HEK293 (cell line): ENCODE data around the gene SLC49A3.
A peak's percentile ranks its signal among the peaks of the same experiment; 100 is the strongest.

Source experiments
- CTCF ChIA-PET: fragments of 350-600 bp; formaldehyde crosslinking; extraction: SDS; loops from one replicate; lab custom pipeline; 2021; ENCODE audit warnings: antibody characterized with exemption; lab: Yijun Ruan, JAX
- POLR2A ChIA-PET: fragments of 300-600 bp; formaldehyde crosslinking; extraction: SDS; loops from one replicate; lab custom pipeline; 2020; ENCODE audit warnings: antibody characterized with exemption, inconsistent platforms; lab: Yijun Ruan, JAX
- H3K27ac ChIP-seq: fragments of 200-500 bp; sonication (Bioruptor generic); 2 replicates; pipeline ENCODE4 v1.5.1; 2014; ENCODE audit warnings: low read depth, low read length, control low read depth, inconsistent platforms; ENCODE audit errors: extremely low read depth
- H3K36me3 ChIP-seq, 2 experiments: fragments of 200-500 bp in 1 of 2; sonication (Bioruptor generic) in 1 of 2; 1 replicate in 1 of 2; 2 replicates in 1 of 2; pipeline ENCODE4 v1.5.1; 2014 to 2017; ENCODE audit warnings: inconsistent platforms in 2 of 2, low read length in 2 of 2; ENCODE audit not compliant: control insufficient read depth in 2 of 2, insufficient read depth in 1 of 2
- H3K4me1 ChIP-seq: fragments of 200-500 bp; sonication (Bioruptor generic); 2 replicates; pipeline ENCODE4 v1.5.1; 2014; ENCODE audit warnings: mild to moderate bottlenecking, low read length, inconsistent platforms; ENCODE audit not compliant: control insufficient read depth, insufficient read depth
- H3K4me3 ChIP-seq: 2 replicates; pipeline ENCODE4 v1.5.1; 2011; ENCODE audit warnings: low read depth, mild to moderate bottlenecking, control low read depth, low read length, moderate library complexity
- H3K9me3 ChIP-seq: fragments of 200-500 bp; sonication (Bioruptor generic); 2 replicates; pipeline ENCODE4 v1.5.1; 2014; ENCODE audit warnings: low read depth, low read length, inconsistent platforms; ENCODE audit not compliant: control insufficient read depth, insufficient read depth
- HOXC10 ChIP-seq: sonication (generic); formaldehyde crosslinking; IDR thresholded peaks from 2 replicates; pipeline ENCODE4 v1.8.1; 2023; ENCODE audit warnings: mild to moderate bottlenecking, missing genetic modification reagents
- KLF1 ChIP-seq: fragments of 450-650 bp; formaldehyde crosslinking; IDR thresholded peaks from 2 replicates; pipeline ENCODE4 v1.5.1; 2016; ENCODE audit warnings: missing biosample characterization, missing genetic modification characterization
- KLF8 ChIP-seq: fragments of 450-650 bp; formaldehyde crosslinking; IDR thresholded peaks from 2 replicates; pipeline ENCODE4 v1.5.1; 2016; ENCODE audit warnings: missing biosample characterization, missing genetic modification characterization
- WT1 ChIP-seq: fragments of 450-650 bp; formaldehyde crosslinking; IDR thresholded peaks from 2 replicates; pipeline ENCODE4 v1.5.1; 2016; ENCODE audit warnings: missing biosample characterization, missing genetic modification characterization
- ZFP69B ChIP-seq: fragments of 450-650 bp; formaldehyde crosslinking; IDR thresholded peaks from 2 replicates; pipeline ENCODE4 v1.5.1; 2016; ENCODE audit warnings: missing biosample characterization, missing genetic modification characterization
- ZNF10 ChIP-seq: fragments of 450-650 bp; formaldehyde crosslinking; IDR thresholded peaks from 2 replicates; pipeline ENCODE4 v1.5.1; 2017; ENCODE audit warnings: missing biosample characterization, missing genetic modification characterization
- ZNF292 ChIP-seq: fragments of 450-650 bp; formaldehyde crosslinking; IDR thresholded peaks from 2 replicates; pipeline ENCODE4 v1.5.1; 2016; ENCODE audit warnings: low read depth, missing biosample characterization, missing genetic modification characterization, borderline replicate concordance
- ZNF302 ChIP-seq: fragments of 450-650 bp; formaldehyde crosslinking; IDR thresholded peaks from 2 replicates; pipeline ENCODE4 v1.5.1; 2016; ENCODE audit warnings: missing biosample characterization, missing genetic modification characterization, low read depth
- ZNF404 ChIP-seq: fragments of 450-650 bp; formaldehyde crosslinking; IDR thresholded peaks from 2 replicates; pipeline ENCODE4 v1.5.1; 2017; ENCODE audit warnings: missing biosample characterization, missing genetic modification characterization
- ZNF426 ChIP-seq: fragments of 450-650 bp; formaldehyde crosslinking; IDR thresholded peaks from 2 replicates; pipeline ENCODE4 v1.5.1; 2017; ENCODE audit warnings: missing biosample characterization, missing genetic modification characterization, mild to moderate bottlenecking, inconsistent platforms, moderate library complexity
- ZNF555 ChIP-seq: fragments of 450-650 bp; formaldehyde crosslinking; conservative IDR thresholded peaks from 2 replicates; pipeline ENCODE4 v1.5.1; 2017; ENCODE audit warnings: missing biosample characterization, mild to moderate bottlenecking, missing genetic modification characterization, inconsistent platforms
- ZNF624 ChIP-seq: fragments of 450-650 bp; formaldehyde crosslinking; IDR thresholded peaks from 2 replicates; pipeline ENCODE4 v1.5.1; 2017; ENCODE audit warnings: missing biosample characterization, missing genetic modification characterization
- ZNF664 ChIP-seq: fragments of 450-650 bp; formaldehyde crosslinking; IDR thresholded peaks from 2 replicates; pipeline ENCODE4 v1.5.1; 2016; ENCODE audit warnings: missing biosample characterization, missing genetic modification characterization
- ZNF792 ChIP-seq: fragments of 450-650 bp; formaldehyde crosslinking; IDR thresholded peaks from 2 replicates; pipeline ENCODE4 v1.5.1; 2016; ENCODE audit warnings: missing biosample characterization, missing genetic modification characterization
- TF ChIP-seq, protein P1 (sequence below): fragments of 450-650 bp; formaldehyde crosslinking; IDR thresholded peaks from 2 replicates; pipeline ENCODE4 v1.5.1; 2016; ENCODE audit warnings: missing biosample characterization, missing genetic modification characterization
- TF ChIP-seq, protein P2 (sequence below): fragments of 450-650 bp; formaldehyde crosslinking; IDR thresholded peaks from 2 replicates; pipeline ENCODE4 v1.5.1; 2016; ENCODE audit warnings: missing biosample characterization, missing genetic modification characterization, low read depth
- TF ChIP-seq, protein P3 (sequence below): fragments of 450-650 bp; formaldehyde crosslinking; IDR thresholded peaks from 2 replicates; pipeline ENCODE4; 2016; ENCODE audit warnings: missing biosample characterization, missing genetic modification characterization
- TF ChIP-seq, protein P4 (sequence below): fragments of 450-650 bp; formaldehyde crosslinking; IDR thresholded peaks from 2 replicates; pipeline ENCODE4 v1.5.1; 2017; ENCODE audit warnings: missing biosample characterization, missing genetic modification characterization
- TF ChIP-seq, protein P5 (sequence below): fragments of 450-650 bp; formaldehyde crosslinking; IDR thresholded peaks from 2 replicates; pipeline ENCODE4 v1.5.1; 2016; ENCODE audit warnings: missing biosample characterization, missing genetic modification characterization
- TF ChIP-seq, protein P6 (sequence below): fragments of 450-650 bp; formaldehyde crosslinking; conservative IDR thresholded peaks from 2 replicates; pipeline ENCODE4 v1.5.1; 2016; ENCODE audit warnings: low read depth, missing biosample characterization, missing genetic modification characterization

SLC49A3 gene

DNA sequence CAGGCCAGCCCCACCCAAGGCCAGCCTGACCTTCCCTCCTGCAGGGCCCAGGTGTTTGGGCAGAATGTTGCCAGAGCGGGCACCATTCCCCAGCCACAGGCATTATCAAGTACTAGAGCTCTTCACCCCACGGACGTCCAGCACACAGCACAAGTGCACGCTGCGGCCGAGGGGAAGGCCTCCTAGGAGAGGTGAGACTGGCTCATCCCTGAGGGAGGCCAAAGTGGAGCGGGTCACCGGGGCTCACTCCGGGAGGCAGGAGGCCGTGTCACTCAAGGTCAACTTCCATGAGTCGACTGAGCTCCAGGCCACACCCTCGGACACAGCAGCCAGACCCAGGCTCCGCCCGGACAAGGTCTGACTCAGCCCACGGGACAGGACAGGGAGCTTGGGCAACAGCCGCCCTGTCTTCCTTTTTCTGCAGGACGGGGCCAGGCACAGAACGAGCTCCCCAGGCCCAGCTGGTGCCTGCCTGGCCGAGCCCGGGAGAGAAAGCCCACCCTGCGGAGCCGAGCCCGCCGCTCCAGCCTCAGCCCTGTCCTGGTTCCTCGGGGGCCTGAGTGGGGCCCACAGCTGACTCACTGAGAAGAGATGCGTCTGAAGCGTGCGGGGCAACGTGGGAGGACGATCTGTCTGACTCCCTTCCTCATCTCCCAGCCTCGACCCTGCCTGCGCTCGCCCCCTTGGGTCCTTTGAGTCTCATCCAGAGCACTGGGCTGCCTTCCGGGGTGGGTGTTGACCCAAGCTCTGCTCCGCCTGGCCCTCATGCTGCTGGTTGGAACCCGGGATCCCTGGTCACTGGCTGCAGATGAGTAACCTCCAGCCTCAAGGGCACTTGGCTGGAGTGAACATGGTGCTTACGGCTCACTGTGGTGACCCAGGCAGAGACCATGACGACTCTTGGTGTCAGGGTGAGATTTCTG lies 1.6 kb downstream of the SLC49A3 start (continued):
- TF ChIP-seq ZNF555 (tag by site-specific recombination), result no peak
- no peak for TF ChIP-seq HOXC10 (CRISPR knock-in tag)
- TF ChIP-seq ZNF404, result no peak
- 0 out of 2 replicates have a peak, but pooled peaks have one; percentile 60 for TF ChIP-seq ZFP69B (tag by site-specific recombination)
- TF ChIP-seq, protein P1, sequence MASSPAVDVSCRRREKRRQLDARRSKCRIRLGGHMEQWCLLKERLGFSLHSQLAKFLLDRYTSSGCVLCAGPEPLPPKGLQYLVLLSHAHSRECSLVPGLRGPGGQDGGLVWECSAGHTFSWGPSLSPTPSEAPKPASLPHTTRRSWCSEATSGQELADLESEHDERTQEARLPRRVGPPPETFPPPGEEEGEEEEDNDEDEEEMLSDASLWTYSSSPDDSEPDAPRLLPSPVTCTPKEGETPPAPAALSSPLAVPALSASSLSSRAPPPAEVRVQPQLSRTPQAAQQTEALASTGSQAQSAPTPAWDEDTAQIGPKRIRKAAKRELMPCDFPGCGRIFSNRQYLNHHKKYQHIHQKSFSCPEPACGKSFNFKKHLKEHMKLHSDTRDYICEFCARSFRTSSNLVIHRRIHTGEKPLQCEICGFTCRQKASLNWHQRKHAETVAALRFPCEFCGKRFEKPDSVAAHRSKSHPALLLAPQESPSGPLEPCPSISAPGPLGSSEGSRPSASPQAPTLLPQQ (tag by site-specific recombination), result peak; percentile 54; the same call in 1 of the 2 replicates
- TF ChIP-seq ZNF10 (tag by site-specific recombination), result no peak
- TF ChIP-seq ZNF792 (tag by site-specific recombination), result no peak
- TF ChIP-seq KLF1 (tag by site-specific recombination), result peak; percentile 68
- TF ChIP-seq, protein P2, sequence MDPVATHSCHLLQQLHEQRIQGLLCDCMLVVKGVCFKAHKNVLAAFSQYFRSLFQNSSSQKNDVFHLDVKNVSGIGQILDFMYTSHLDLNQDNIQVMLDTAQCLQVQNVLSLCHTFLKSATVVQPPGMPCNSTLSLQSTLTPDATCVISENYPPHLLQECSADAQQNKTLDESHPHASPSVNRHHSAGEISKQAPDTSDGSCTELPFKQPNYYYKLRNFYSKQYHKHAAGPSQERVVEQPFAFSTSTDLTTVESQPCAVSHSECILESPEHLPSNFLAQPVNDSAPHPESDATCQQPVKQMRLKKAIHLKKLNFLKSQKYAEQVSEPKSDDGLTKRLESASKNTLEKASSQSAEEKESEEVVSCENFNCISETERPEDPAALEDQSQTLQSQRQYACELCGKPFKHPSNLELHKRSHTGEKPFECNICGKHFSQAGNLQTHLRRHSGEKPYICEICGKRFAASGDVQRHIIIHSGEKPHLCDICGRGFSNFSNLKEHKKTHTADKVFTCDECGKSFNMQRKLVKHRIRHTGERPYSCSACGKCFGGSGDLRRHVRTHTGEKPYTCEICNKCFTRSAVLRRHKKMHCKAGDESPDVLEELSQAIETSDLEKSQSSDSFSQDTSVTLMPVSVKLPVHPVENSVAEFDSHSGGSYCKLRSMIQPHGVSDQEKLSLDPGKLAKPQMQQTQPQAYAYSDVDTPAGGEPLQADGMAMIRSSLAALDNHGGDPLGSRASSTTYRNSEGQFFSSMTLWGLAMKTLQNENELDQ (tag by site-specific recombination), result no peak
- TF ChIP-seq, protein P3, sequence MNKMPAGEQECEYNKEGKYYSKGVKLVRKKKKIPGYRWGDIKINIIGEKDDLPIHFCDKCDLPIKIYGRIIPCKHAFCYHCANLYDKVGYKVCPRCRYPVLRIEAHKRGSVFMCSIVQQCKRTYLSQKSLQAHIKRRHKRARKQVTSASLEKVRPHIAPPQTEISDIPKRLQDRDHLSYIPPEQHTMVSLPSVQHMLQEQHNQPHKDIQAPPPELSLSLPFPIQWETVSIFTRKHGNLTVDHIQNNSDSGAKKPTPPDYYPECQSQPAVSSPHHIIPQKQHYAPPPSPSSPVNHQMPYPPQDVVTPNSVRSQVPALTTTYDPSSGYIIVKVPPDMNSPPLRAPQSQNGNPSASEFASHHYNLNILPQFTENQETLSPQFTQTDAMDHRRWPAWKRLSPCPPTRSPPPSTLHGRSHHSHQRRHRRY (tag by site-specific recombination), result no peak

DNA sequence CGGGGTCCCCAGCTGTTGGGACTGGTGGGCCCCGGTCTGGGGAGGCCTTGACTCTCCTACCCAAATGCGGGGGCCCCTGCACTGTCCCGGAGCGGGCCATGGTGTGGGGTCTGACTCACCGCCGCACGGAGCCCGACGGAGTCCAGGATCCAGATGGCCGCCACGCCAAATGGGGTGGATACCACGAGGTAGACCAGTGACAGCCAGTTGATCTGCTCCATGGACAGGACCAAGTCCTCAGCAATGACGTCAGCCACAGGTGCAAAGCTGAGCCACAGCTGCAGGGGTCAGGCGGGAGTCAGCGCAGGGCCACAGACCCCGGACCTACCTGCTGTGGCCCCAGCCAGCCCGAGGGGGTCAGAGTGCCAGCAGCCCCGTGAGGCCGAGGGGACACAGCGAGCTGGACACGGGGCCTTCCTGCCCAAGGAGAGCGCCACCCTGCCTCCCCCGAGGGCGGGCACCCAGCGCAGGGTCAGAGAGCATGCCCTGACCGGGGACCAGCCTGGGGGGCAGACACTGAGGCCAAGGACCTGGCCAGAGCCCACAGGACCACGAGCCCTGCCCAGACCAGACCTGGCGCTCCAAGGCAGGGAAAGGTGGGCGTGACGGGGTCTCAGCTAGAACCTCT lies 2.4 kb downstream of the SLC49A3 start:
- ChIA-PET POLR2A (interaction anchor here (1.4 kb wide), 1 partner anchor 11 kb away, joined by 3 read pairs; no protein-coding TSS in a partner anchor), CTCF (no interaction called here)
- Histone ChIP-seq H3K4me3 (no peak overlapping the region), H3K4me1 (no peaks in the 10 kb centered on the region), H3K9me3 (no peaks in the 10 kb centered on the region), H3K27ac (no peak overlapping the region), H3K36me3 (no peaks in the 10 kb centered on the region)
- TF ChIP-seq ZNF426 (no peak), ZNF292 (tag by site-specific recombination) (no peak), ZNF664 (no peak), KLF8 (tag by site-specific recombination) (no peak), ZNF302 (tag by site-specific recombination) (no peak), ZNF624 (tag by site-specific recombination) (no peak), WT1 (no peak)
- TF ChIP-seq, protein P4, sequence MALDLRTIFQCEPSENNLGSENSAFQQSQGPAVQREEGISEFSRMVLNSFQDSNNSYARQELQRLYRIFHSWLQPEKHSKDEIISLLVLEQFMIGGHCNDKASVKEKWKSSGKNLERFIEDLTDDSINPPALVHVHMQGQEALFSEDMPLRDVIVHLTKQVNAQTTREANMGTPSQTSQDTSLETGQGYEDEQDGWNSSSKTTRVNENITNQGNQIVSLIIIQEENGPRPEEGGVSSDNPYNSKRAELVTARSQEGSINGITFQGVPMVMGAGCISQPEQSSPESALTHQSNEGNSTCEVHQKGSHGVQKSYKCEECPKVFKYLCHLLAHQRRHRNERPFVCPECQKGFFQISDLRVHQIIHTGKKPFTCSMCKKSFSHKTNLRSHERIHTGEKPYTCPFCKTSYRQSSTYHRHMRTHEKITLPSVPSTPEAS, result no peak
- TF ChIP-seq, protein P5, sequence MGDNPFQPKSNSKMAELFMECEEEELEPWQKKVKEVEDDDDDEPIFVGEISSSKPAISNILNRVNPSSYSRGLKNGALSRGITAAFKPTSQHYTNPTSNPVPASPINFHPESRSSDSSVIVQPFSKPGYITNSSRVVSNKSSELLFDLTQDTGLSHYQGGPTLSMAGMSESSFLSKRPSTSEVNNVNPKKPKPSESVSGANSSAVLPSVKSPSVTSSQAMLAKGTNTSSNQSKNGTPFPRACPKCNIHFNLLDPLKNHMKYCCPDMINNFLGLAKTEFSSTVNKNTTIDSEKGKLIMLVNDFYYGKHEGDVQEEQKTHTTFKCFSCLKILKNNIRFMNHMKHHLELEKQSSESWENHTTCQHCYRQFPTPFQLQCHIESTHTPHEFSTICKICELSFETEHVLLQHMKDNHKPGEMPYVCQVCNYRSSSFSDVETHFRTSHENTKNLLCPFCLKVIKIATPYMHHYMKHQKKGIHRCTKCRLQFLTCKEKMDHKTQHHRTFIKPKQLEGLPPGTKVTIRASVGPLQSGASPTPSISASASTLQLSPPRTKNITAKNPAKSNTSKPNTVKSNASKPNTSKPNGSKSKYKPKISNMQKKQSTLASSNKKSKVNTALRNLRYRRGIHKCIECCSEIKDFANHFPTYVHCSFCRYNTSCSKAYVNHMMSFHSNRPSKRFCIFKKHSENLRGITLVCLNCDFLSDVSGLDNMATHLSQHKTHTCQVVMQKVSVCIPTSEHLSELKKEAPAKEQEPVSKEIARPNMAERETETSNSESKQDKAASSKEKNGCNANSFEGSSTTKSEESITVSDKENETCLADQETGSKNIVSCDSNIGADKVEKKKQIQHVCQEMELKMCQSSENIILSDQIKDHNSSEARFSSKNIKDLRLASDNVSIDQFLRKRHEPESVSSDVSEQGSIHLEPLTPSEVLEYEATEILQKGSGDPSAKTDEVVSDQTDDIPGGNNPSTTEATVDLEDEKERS (tag by site-specific recombination), result no peak
- TF ChIP-seq, protein P6, sequence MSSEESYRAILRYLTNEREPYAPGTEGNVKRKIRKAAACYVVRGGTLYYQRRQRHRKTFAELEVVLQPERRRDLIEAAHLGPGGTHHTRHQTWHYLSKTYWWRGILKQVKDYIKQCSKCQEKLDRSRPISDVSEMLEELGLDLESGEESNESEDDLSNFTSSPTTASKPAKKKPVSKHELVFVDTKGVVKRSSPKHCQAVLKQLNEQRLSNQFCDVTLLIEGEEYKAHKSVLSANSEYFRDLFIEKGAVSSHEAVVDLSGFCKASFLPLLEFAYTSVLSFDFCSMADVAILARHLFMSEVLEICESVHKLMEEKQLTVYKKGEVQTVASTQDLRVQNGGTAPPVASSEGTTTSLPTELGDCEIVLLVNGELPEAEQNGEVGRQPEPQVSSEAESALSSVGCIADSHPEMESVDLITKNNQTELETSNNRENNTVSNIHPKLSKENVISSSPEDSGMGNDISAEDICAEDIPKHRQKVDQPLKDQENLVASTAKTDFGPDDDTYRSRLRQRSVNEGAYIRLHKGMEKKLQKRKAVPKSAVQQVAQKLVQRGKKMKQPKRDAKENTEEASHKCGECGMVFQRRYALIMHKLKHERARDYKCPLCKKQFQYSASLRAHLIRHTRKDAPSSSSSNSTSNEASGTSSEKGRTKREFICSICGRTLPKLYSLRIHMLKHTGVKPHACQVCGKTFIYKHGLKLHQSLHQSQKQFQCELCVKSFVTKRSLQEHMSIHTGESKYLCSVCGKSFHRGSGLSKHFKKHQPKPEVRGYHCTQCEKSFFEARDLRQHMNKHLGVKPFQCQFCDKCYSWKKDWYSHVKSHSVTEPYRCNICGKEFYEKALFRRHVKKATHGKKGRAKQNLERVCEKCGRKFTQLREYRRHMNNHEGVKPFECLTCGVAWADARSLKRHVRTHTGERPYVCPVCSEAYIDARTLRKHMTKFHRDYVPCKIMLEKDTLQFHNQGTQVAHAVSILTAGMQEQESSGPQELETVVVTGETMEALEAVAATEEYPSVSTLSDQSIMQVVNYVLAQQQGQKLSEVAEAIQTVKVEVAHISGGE (tag by site-specific recombination), result no peak
